Lower leg skin (tissue), 4 donors: ENCODE data around the gene OR6C75. TPM values are rescaled to one million over a fixed set of nuclear protein-coding genes. Genes with fewer than 3 reads are reported as not detected.
"Not testable (repeated sequence)": the region's sequence is repeated elsewhere in the genome, so short reads cannot be mapped to it uniquely, and the experiment has no call there.

Source experiments
- DNase-seq, 2 donors: peaks; one replicate each; pipeline ENCODE4 v3.0.0-alpha.2; 2019; ENCODE audit warnings: low spot score in 2 of 2
- H3K4me3 ChIP-seq: fragments of 200-600 bp; sonication (generic); 2 replicates; pipeline ENCODE4 v1.5.1; 2017; ENCODE audit warnings: mild to moderate bottlenecking, low read depth; ENCODE audit not compliant: poor library complexity, severe bottlenecking
- CTCF ChIP-seq, 3 donors: fragments of 450-650 bp; IDR thresholded peaks; one replicate each; pipeline ENCODE4 v1.5.1; 2016; ENCODE audit warnings: antibody characterized with exemption in 3 of 3, mild to moderate bottlenecking in 3 of 3, moderate library complexity in 2 of 3
- POLR2A ChIP-seq, 2 donors: fragments of 450-650 bp; IDR thresholded peaks; one replicate each; pipeline ENCODE4 v1.6.1; 2016 to 2017; ENCODE audit warnings: antibody characterized with exemption in 2 of 2, mild to moderate bottlenecking in 1 of 2, moderate library complexity in 1 of 2
- WGBS, 2 donors: methylation state at CpG; one replicate each; pipeline ENCODE4 v1.1.5; 2018; 5-methylcytosine and 5-hydroxymethylcytosine counted together
- intact Hi-C: fragments of 100-400 bp; cut with DNase I; formaldehyde crosslinking; loops from one replicate; pipeline ENCODE4 v1.15.0; 2023; ENCODE audit warnings: low total_unique reads
- total RNA-seq, 4 donors: library from RNA; depleted of rRNA; stranded (reverse); fragments of >200 nt; gene quantifications; one replicate each; pipeline ENCODE4 v1.1.0, GENCODE V29; 2016

Gene OR6C75
- total RNA-seq, 4 donors from 2014 or later, result not detected

- no peak for DNase-seq
- TF ChIP-seq CTCF (IDR thresholded peaks at IDR 0.05), result no peak
- intact Hi-C loops, result no loop called here
- WGBS, 2 donors, result 85 to 86% methylated on average over 1 of the region's 1 CpG
- H3K4me3 ChIP-seq, result no peak within 1 kb of the TSS
Measured at GRCh38 chr12:55400229-55400628, 37.5 kb downstream of the OR6C75 start, which contains the start of gene OR6C65. TSS of gene OR6C65 (plus strand) at chr12:55400529. CDS start at chr12:55400529, 0 bp downstream.

GRCh38 chr12:55407866-55408265 lies 45.1 kb downstream of the OR6C75 start:
- no peak for DNase-seq
- intact Hi-C loops, result no loop called here
- no peak for TF ChIP-seq CTCF (IDR thresholded peaks at IDR 0.05)
- TF ChIP-seq POLR2A (IDR thresholded peaks at IDR 0.05), result no peak
- WGBS, 2 donors, result 64 to 83% methylated on average over 1 of the region's 1 CpG
- H3K4me3 ChIP-seq, result no peak overlapping the region

DNA sequence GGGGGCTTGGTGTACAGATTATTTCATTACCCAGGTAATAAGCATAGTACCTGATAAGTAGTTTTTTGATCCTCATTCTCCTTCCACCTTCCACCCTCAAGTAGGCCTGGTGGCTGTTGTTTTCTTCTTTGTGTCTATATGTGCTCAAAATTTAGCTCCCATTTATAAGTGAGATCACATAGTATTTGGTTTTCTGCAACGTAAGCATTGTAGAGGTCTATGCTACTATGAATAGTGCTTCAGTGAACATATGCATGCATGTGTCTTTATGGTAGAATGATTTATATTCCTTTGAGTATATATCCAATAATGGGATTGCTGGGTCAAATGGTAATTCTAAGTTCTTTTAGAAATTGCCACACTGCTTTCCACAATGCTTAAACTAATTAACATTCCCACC lies 46.4 kb downstream of the OR6C75 start:
- H3K4me3 ChIP-seq, DNase-seq, intact Hi-C loops: not testable (repeated sequence)
- 87 to 95% methylated on average over 1 of the region's 1 CpG for WGBS, 2 donors

DNA sequence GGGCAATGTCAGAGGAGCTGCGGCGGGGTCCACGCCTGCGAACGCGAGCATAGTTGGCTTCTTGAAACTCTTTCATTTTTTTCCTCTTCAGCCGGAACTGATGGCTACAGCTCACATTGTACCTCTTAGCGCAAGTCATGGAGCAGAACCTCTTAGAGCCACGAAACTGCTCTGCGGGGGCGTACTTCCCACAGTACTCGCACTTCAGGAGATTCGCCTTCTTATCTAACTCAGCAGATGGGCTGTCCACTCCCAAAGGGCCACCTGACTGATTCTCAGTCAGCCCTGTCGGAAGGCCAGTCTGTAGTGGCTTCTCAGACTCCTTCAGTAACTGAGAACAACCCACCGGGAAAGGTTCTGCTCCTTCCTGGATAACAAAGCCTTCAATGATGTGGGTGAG lies 49.4 kb downstream of the OR6C75 start:
- DNase-seq, H3K4me3 ChIP-seq, intact Hi-C loops: not testable (repeated sequence)
- 94 to 95% methylated on average over 15 of the region's 15 CpGs for WGBS, 2 donors

DNA sequence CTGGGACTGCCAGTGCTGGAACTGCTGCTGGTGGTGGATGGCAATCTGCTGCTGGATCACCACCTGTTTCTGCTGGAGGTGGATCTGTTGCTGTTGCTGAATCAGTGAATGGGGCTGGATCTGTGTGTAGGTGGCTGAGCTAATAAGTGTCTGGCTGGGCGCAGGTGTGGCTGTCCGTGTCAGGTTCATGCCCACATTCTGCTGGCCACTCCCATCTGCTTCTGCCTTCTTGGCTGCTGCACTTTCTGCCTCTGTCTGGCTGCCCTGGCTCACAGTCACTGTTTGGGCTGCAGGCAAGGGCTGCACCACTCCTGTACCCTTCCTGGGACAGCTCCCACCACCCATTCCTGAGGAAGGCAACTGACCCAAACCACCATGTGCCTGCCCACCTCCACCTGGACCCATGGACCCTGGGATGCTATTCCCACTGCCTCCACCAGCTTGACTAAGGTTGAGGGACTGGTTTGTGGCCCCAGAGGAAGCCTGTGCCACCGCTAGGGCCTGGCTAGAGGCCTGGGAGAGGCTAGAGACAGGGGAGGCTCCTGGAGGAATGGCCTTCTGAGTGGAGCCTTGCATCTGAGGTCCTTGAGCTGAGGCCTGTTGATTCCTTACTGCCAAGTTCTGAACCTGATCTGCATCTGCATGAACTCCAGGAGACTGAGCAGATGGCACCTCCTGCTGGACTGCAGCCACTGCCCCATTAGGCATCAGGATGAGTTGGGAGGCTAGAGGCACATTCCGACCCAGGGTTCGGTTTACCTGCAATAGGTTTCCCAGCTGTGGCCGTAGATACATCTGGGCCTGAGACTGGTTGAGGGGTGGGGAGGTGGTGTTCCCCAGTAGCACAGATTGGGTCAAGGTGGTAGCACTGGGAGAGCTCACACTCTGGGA lies 51.0 kb downstream of the OR6C75 start:
- 69 to 78% methylated on average over 5 of the region's 6 CpGs for WGBS, 2 donors
- DNase-seq, intact Hi-C loops, H3K4me3 ChIP-seq: not testable (repeated sequence)

GRCh38 chr12:55414396-55414823 lies 51.6 kb downstream of the OR6C75 start:
- H3K4me3 ChIP-seq, DNase-seq, intact Hi-C loops: not testable (repeated sequence)
- WGBS, 2 donors, result 49 to 62% methylated on average over 8 to 10 of the region's 11 CpGs

DNA sequence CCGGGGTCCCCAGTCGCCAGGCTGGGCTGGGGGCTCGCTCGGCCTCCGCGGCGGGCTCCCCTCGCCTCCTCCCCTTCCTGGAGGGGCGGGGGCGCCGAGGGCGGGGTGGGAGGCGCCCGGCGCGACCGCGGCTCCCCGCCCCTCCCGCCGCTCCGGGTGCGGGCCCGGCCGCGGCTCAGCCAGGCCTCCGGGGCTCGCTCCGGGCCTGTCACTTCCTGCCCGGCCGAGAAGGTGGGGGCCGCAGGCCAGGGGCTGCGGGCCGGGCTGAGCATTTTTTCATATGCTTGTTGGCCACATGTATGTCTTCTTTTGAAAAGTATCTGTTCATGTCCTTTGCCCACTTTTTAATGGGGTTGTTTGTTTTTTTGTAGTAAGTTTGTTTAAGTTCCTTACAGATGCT lies 52.1 kb downstream of the OR6C75 start:
- DNase-seq, intact Hi-C loops, H3K4me3 ChIP-seq: not testable (repeated sequence)
- WGBS, 2 donors, result 0 to 17% methylated on average over 7 of the region's 34 CpGs

GRCh38 chr12:55416961-55417360 lies 54.2 kb downstream of the OR6C75 start:
- no peak for DNase-seq

More at GRCh38 chr12:55416961-55417360, 54.2 kb downstream of the OR6C75 start:
- WGBS, 2 donors, result 84 to 86% methylated on average over 1 of the region's 1 CpG
- no peak for TF ChIP-seq CTCF (IDR thresholded peaks at IDR 0.05)
- TF ChIP-seq POLR2A (IDR thresholded peaks at IDR 0.05), result no peak
- H3K4me3 ChIP-seq, result no peak overlapping the region
- intact Hi-C loops, result no loop called here

Other genes starting within 250 kb of the OR6C75 start
- gene OR9K2, start 236.6 kb upstream of the OR6C75 start, total RNA-seq, result not detected
- gene OR10A7, start 141.9 kb upstream of the OR6C75 start, total RNA-seq, result not detected
- not detected for gene OR6C74, start 118.4 kb upstream of the OR6C75 start, total RNA-seq
- not detected for gene OR6C6, start 66.4 kb upstream of the OR6C75 start, total RNA-seq
- gene OR6C1, start 48.6 kb upstream of the OR6C75 start, total RNA-seq, result not detected
- gene OR6C3, start 32.2 kb upstream of the OR6C75 start, total RNA-seq, result not detected
- not detected for gene OR6C65, start 37.6 kb downstream of the OR6C75 start, total RNA-seq
- gene OR6C76, start 63.3 kb downstream of the OR6C75 start, total RNA-seq, result not detected
- gene OR6C2, start 81.1 kb downstream of the OR6C75 start, total RNA-seq, result not detected
- not detected for gene OR6C70, start 107.2 kb downstream of the OR6C75 start, total RNA-seq
- not detected for gene OR6C68, start 129.4 kb downstream of the OR6C75 start, total RNA-seq
- gene OR6C4, start 186.6 kb downstream of the OR6C75 start, total RNA-seq, result not detected
- not detected for gene OR2AP1, start 209.5 kb downstream of the OR6C75 start, total RNA-seq